Left lung (tissue), 10 donors: ENCODE measurements around the gene MYB. TPM values are rescaled to one million over a fixed set of nuclear protein-coding genes. Genes with fewer than 3 reads are reported as not detected.

Experiments
- ATAC-seq: fragments of 200-7000 bp; cut with Tn5 transposase; one replicate; pipeline ENCODE4 v1.9.1; 2020; ENCODE audit warnings: moderate library complexity
- DNase-seq, 4 donors: peaks; one replicate each; pipeline ENCODE4 v3.0.0-alpha.2; 2013 to 2020
- H3K27ac ChIP-seq, 2 donors: fragments of 200-600 bp; sonication (generic) in 1 of 2; one replicate each; pipeline versions ENCODE4 v1.5.0 to v1.8.0; 2020 to 2021
- H3K27me3 ChIP-seq, 2 donors: fragments of 200-600 bp; sonication (generic) in 1 of 2; one replicate each; pipeline versions ENCODE4 v1.5.0 to v1.8.0; 2020 to 2021
- H3K36me3 ChIP-seq, 2 donors: fragments of 200-600 bp; sonication (generic) in 1 of 2; one replicate each; pipeline versions ENCODE4 v1.5.0 to v1.8.0; 2020 to 2021
- H3K4me1 ChIP-seq, 2 donors: fragments of 200-600 bp; one replicate each; pipeline ENCODE4 v1.8.0; 2021
- H3K4me3 ChIP-seq, 2 donors: fragments of 200-600 bp; sonication (generic) in 1 of 2; one replicate each; pipeline versions ENCODE4 v1.5.0 to v1.8.0; 2020 to 2021; ENCODE audit warnings: mild to moderate bottlenecking in 1 of 2
- H3K9me3 ChIP-seq, 2 donors: fragments of 200-600 bp; sonication (generic) in 1 of 2; one replicate each; pipeline versions ENCODE4 v1.5.0 to v1.8.0; 2020 to 2021
- intact Hi-C, 2 donors: fragments of 100-400 bp; cut with DNase I; formaldehyde crosslinking; loops; one replicate each; pipeline versions ENCODE4 v1.11.2 to v1.14.2; 2022
- microRNA-seq, 2 donors: library from miRNA; unstranded; fragments of <30 nt; microRNA quantifications; one replicate each; pipeline ENCODE4, GENCODE V29; 2019
- polyA plus RNA-seq, 6 donors: library from polyadenylated mRNA; unstranded; fragments of 120-200 nt; gene quantifications; one replicate each; pipeline ENCODE4 v1.2.1, GENCODE V29; 2013; ENCODE audit not compliant: insufficient read length in 6 of 6
- total RNA-seq, 2 donors: library from RNA; stranded (reverse); fragmentation: NEBNext Ultra II Directional; extraction: Animal tissue kit (Norgen Biotek cat#: 25700); gene quantifications; one replicate each; pipeline ENCODE4 v1.2.1, GENCODE V29; 2021
- TF ChIP-seq, protein P1 (sequence below), 2 donors: fragments of 200-600 bp; sonication (generic) in 1 of 2; IDR thresholded peaks; one replicate each; pipeline versions ENCODE4 v1.5.0 to v1.8.0; 2021; ENCODE audit warnings: antibody characterized with exemption in 2 of 2
- donor health status: DM: no; HTN: yes; CAD: no.
- donor health status: DM: no; HTN: no; CAD: no.

Gene MYB
- total and polyA plus RNA-seq, 8 donors, result 1.3 to 6.4 (median 3.7) TPM

- TF ChIP-seq, protein P1, sequence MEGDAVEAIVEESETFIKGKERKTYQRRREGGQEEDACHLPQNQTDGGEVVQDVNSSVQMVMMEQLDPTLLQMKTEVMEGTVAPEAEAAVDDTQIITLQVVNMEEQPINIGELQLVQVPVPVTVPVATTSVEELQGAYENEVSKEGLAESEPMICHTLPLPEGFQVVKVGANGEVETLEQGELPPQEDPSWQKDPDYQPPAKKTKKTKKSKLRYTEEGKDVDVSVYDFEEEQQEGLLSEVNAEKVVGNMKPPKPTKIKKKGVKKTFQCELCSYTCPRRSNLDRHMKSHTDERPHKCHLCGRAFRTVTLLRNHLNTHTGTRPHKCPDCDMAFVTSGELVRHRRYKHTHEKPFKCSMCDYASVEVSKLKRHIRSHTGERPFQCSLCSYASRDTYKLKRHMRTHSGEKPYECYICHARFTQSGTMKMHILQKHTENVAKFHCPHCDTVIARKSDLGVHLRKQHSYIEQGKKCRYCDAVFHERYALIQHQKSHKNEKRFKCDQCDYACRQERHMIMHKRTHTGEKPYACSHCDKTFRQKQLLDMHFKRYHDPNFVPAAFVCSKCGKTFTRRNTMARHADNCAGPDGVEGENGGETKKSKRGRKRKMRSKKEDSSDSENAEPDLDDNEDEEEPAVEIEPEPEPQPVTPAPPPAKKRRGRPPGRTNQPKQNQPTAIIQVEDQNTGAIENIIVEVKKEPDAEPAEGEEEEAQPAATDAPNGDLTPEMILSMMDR (IDR thresholded peaks at IDR 0.05), result no peak
Observed at GRCh38 chr6:135268740-135269139, 87.6 kb downstream of the MYB start.

More at GRCh38 chr6:135268740-135269139, 87.6 kb downstream of the MYB start:
- Histone ChIP-seq H3K4me1 (peaks cover 0 to 5% of the 10 kb centered on the region in 2 donors), H3K36me3 (no peaks in the 10 kb centered on the region), H3K4me3 (no peak overlapping the region), H3K9me3 (no peaks in the 10 kb centered on the region), H3K27me3 (no peaks in the 10 kb centered on the region), H3K27ac (no peak overlapping the region)
- DNase-seq, result no peak
- no peak for ATAC-seq
- intact Hi-C loops, result no loop called here

Small RNAs within 50 kb of the gene (microRNA-seq; reads per million reads assigned to microRNA genes)
- gene MIR548A2, result 0 reads per million in 2 donors

Other genes starting within 250 kb of the MYB start
- gene ALDH8A1, start 231.2 kb upstream of the MYB start, total RNA-seq, result under 1 TPM; 0.99 TPM
- gene ALDH8A1, start 231.2 kb upstream of the MYB start, polyA plus RNA-seq, result 1 to 10 TPM in 4 of 6 donors, under 1 TPM in 2; 0.80 to 2.4 (median 1.1) TPM
- gene HBS1L, start 126.5 kb upstream of the MYB start, total RNA-seq, result 10 to 100 TPM; 55.1 to 61.2 TPM
- 10 to 100 TPM; 62.0 to 71.5 (median 66.3) TPM for gene HBS1L, start 126.5 kb upstream of the MYB start, polyA plus RNA-seq